ENCODE data around the gene DDAH2.

Gene DDAH2

DNA sequence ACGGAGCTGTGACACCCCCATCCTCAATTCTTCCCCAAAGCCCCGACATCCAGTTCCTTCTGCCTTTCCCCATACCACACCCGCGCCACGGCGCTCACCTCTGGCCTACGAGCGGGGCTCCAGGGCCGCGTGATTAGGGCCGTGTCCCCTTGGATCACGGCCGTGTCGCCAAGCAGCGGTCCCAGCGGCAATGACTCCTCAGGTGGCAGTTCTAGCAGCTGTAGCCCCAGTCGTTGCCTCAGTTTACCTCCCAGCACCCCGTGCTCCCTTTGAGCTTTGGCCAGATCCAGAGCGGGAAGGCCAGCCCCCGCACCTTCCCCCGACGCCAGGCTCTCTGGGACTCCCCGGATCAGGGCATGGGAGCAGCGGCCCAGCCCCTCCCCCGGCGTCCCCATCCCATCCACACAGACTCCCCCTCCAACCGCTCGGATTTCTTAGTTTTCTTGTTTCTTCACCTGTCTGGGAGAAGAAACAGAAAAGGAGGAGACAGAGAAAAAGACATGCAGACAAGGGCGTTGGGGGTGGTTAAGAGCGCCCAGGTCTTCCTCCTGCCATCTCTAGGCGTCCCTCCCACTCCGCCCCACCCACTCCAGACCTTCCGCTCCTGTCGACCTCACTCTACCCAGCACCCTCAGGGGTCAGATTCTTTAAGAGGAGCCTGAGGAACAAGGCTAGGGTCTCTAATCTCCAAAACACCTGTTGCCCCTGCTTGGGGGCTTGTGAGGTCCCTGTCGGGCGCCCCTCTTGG, at the start of gene DDAH2:
TSS of gene DDAH2 (minus strand) at position 533 of the 748 bp plus-strand sequence. CDS start at position 395, 138 bp downstream.
- no peaks in the 10 kb centered on the region for H3K27me3 ChIP-seq
- intact Hi-C loops (cut with DNase I; ENCODE audit: low total_unique reads): loop anchor here (10.0 kb wide), 1 partner anchor 106 kb away; no protein-coding TSS in a partner anchor
- H3K27ac ChIP-seq: peak within 1 kb of the TSS; percentile 88 to 94
- H3K4me3 ChIP-seq: peak within 1 kb of the TSS; percentile 69 to 78
- TF ChIP-seq, protein P1, sequence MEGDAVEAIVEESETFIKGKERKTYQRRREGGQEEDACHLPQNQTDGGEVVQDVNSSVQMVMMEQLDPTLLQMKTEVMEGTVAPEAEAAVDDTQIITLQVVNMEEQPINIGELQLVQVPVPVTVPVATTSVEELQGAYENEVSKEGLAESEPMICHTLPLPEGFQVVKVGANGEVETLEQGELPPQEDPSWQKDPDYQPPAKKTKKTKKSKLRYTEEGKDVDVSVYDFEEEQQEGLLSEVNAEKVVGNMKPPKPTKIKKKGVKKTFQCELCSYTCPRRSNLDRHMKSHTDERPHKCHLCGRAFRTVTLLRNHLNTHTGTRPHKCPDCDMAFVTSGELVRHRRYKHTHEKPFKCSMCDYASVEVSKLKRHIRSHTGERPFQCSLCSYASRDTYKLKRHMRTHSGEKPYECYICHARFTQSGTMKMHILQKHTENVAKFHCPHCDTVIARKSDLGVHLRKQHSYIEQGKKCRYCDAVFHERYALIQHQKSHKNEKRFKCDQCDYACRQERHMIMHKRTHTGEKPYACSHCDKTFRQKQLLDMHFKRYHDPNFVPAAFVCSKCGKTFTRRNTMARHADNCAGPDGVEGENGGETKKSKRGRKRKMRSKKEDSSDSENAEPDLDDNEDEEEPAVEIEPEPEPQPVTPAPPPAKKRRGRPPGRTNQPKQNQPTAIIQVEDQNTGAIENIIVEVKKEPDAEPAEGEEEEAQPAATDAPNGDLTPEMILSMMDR (IDR thresholded peaks at IDR 0.05): peak; percentile 44 to 54
- no peaks in the 10 kb centered on the region for H3K9me3 ChIP-seq
- DNase-seq: peak in 1 of 2 donors; percentile 74
- peaks cover 54 to 70% (median 65%) of the 10 kb centered on the region in 3 donors for H3K36me3 ChIP-seq
- peaks cover 0 to 39% (median 28%) of the 10 kb centered on the region in 4 donors for H3K4me1 ChIP-seq

DNA sequence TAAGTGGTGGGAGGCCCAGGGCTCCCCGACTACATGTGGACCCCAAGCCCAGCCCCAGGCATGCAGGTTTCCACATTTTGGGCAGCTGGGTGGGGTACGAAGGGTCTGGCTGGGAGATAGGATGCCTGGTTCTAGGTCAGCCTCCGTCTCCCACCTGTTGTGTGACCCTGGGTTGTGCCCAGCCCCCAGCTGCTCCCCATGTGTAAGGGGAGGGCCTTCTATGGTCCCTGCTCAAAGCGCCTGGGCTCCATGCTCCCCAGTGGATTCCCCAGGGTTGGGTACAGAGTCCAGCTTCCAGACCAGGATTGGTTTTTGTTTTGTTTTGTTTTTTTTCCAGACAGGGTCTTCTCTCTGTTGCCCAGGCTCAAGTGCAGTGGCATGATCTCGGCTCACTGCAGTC, 49.1 kb upstream of the DDAH2 start:
- Histone ChIP-seq H3K4me1 (peaks cover 0 to 12% (median 8%) of the 10 kb centered on the region in 4 donors), H3K36me3 (peaks cover 27 to 55% (median 52%) of the 10 kb centered on the region in 3 donors), H3K4me3 (no peak overlapping the region), H3K27ac (no peak overlapping the region), H3K9me3 (no peaks in the 10 kb centered on the region), H3K27me3 (no peaks in the 10 kb centered on the region)
- no peak for DNase-seq
- TF ChIP-seq, protein P1 (IDR thresholded peaks at IDR 0.05): no peak
- intact Hi-C loops (cut with DNase I; ENCODE audit: low total_unique reads): no loop called here

DNA sequence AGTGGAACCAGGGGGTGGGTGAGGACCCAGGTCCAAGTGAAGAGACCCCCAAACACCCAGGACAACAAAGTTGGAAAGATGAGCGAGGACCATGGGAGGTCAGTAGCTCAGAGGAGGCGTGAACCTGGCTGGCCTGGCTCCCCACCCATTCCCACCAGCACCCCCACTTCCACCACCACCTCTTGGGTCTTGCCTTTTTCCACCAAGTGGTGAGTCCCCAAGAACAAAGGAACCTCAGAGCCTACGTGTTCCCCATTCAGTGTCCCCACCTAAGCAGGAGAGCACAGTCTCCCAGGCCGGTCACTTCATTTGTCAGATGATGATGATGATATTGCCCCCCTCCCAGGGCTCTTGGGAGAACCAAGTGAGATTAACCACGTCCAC, 48.6 kb upstream of the DDAH2 start:
- intact Hi-C loops (cut with DNase I; ENCODE audit: low total_unique reads): no loop called here
- DNase-seq: no peak
- no peak overlapping the region for H3K27ac ChIP-seq
- no peaks in the 10 kb centered on the region for H3K27me3 ChIP-seq
- peaks cover 0 to 12% (median 8%) of the 10 kb centered on the region in 4 donors for H3K4me1 ChIP-seq
- H3K4me3 ChIP-seq: no peak overlapping the region
- TF ChIP-seq, protein P1 (IDR thresholded peaks at IDR 0.05): no peak
- no peaks in the 10 kb centered on the region for H3K9me3 ChIP-seq
- H3K36me3 ChIP-seq: peaks cover 27 to 50% (median 46%) of the 10 kb centered on the region in 3 donors

- Histone ChIP-seq H3K4me3 (no peak within 1 kb of the TSS), H3K4me1 (peaks cover 0 to 12% (median 8%) of the 10 kb centered on the region in 4 donors), H3K27ac (no peak within 1 kb of the TSS), H3K9me3 (no peaks in the 10 kb centered on the region), H3K36me3 (peaks cover 25 to 45% (median 41%) of the 10 kb centered on the region in 3 donors), H3K27me3 (no peaks in the 10 kb centered on the region)
- intact Hi-C loops (cut with DNase I; ENCODE audit: low total_unique reads): no loop called here
- peak in 1 of 2 donors; percentile 73 for DNase-seq
- TF ChIP-seq, protein P1 (IDR thresholded peaks at IDR 0.05): no peak
Measured at GRCh38 chr6:31776989-31777666, 48.0 kb upstream of the DDAH2 start, which contains the start of gene VWA7. TSS of gene VWA7 (minus strand) at chr6:31777328. CDS start at chr6:31776779, 549 bp downstream.

- no peak overlapping the region for H3K27ac ChIP-seq
- H3K27me3 ChIP-seq: no peaks in the 10 kb centered on the region
- H3K4me1 ChIP-seq: peaks cover 0 to 12% (median 8%) of the 10 kb centered on the region in 4 donors
- intact Hi-C loops (cut with DNase I; ENCODE audit: low total_unique reads): no loop called here
- no peak overlapping the region for H3K4me3 ChIP-seq
- no peaks in the 10 kb centered on the region for H3K9me3 ChIP-seq
- TF ChIP-seq, protein P1 (IDR thresholded peaks at IDR 0.05): no peak
- peaks cover 21 to 39% (median 35%) of the 10 kb centered on the region in 3 donors for H3K36me3 ChIP-seq
- DNase-seq: no peak
Measured at GRCh38 chr6:31776485-31776988, 47.4 kb upstream of the DDAH2 start.
